K562 (cell line): ENCODE data around the gene MYOM3. TPM values are rescaled to one million over a fixed set of nuclear protein-coding genes. Genes with fewer than 3 reads are reported as not detected.
A peak's percentile ranks its signal among the peaks of the same experiment; 100 is the strongest.

Experiments used
- ATAC-seq: fragments of 200-7000 bp; cut with Tn5 transposase; 3 replicates; pipeline ENCODE4 v1.9.1; 2020; ENCODE audit warnings: moderate library complexity
- BruUV-seq: library from RNA; stranded (reverse); fragments of 400-500 nt; replicated peaks from 2 replicates; lab custom pipeline; 2021; lab: Mats Ljungman, UMichigan
- CTCF ChIA-PET: fragments of 300-600 bp; formaldehyde crosslinking; extraction: SDS; loops from one replicate; lab custom pipeline; 2021; ENCODE audit warnings: low intra/inter-chr PET ratio; lab: Yijun Ruan, JAX
- POLR2A ChIA-PET: fragments of 300-600, 350-650 bp; sonication (Branson Sonifier 250); formaldehyde crosslinking; extraction: SDS; loops from one replicate; lab custom pipeline; 2021; ENCODE audit warnings: antibody characterized with exemption, inconsistent platforms; lab: Yijun Ruan, JAX
- DNase-seq, 4 experiments: peaks; one replicate each; pipeline versions ENCODE4 v3.0.0 to v3.0.0-alpha.2; 2011 to 2018; ENCODE audit warnings: low spot score in 3 of 4, mixed read lengths in 3 of 4; ENCODE audit errors: extremely low read depth in 1 of 4
- FAIRE-seq: peaks from 2 replicates; lab custom pipeline; 2011; peaks lifted over from hg19 to GRCh38; lab: Jason Lieb, UNC
- H2AFZ ChIP-seq: 2 replicates; pipeline ENCODE4 v1.6.0; 2011; ENCODE audit warnings: low read depth, low read length, control low read depth, inconsistent platforms
- H3K27ac ChIP-seq: fragments of 200-600 bp; 3 replicates; pipeline ENCODE4 v1.8.0; 2011; ENCODE audit warnings: low read depth, mild to moderate bottlenecking, control low read depth, inconsistent platforms, low read length, moderate library complexity, mixed read lengths; ENCODE audit errors: extremely low read depth
- H3K27me3 ChIP-seq, 2 experiments: fragments of 300-600 bp in 1 of 2; 2 replicates in 1 of 2; 3 replicates in 1 of 2; pipeline versions ENCODE4 v1.6.0 to v1.8.0; 2011; ENCODE audit warnings: inconsistent platforms in 2 of 2, low read length in 2 of 2, mild to moderate bottlenecking in 1 of 2, mixed read lengths in 1 of 2, moderate library complexity in 1 of 2; ENCODE audit not compliant: control insufficient read depth in 2 of 2, insufficient read depth in 2 of 2
- H3K36me3 ChIP-seq: fragments of 300-600 bp; 3 replicates; pipeline ENCODE4 v1.8.0; 2011; ENCODE audit warnings: mild to moderate bottlenecking, low read length, inconsistent platforms; ENCODE audit not compliant: control insufficient read depth, insufficient read depth
- H3K4me1 ChIP-seq, 2 experiments: fragments of 200-600 bp in 1 of 2; replicated peaks in 1 of 2; 2 replicates in 1 of 2; 3 replicates in 1 of 2; pipeline versions ENCODE4 v1.5.1 to v1.8.0; 2011; ENCODE audit warnings: inconsistent platforms in 2 of 2, low read length in 2 of 2, mild to moderate bottlenecking in 1 of 2, mixed read lengths in 1 of 2, moderate library complexity in 1 of 2; ENCODE audit not compliant: control insufficient read depth in 2 of 2, insufficient read depth in 2 of 2
- H3K4me2 ChIP-seq: 2 replicates; pipeline ENCODE4 v1.6.1; 2011; ENCODE audit warnings: low read length, control low read depth, inconsistent platforms, mixed read lengths; ENCODE audit not compliant: insufficient read depth
- H3K4me3 ChIP-seq: fragments of 200-600 bp; sonication (generic), shearing (Covaris generic); 2 replicates; pipeline ENCODE4 v1.5.1; 2016; ENCODE audit warnings: control low read depth, inconsistent platforms
- H3K79me2 ChIP-seq: fragments of 200-600 bp; 3 replicates; pipeline ENCODE4 v1.8.0; 2011; ENCODE audit warnings: low read length, inconsistent platforms; ENCODE audit not compliant: control insufficient read depth, insufficient read depth
- H3K9ac ChIP-seq, 2 experiments: 2 replicates each; pipeline versions ENCODE4 v1.6.0 to v1.6.1; 2011; ENCODE audit warnings: low read depth in 2 of 2, low read length in 2 of 2, control low read depth in 1 of 2, inconsistent platforms in 1 of 2, mild to moderate bottlenecking in 1 of 2, mixed read lengths in 1 of 2; ENCODE audit not compliant: insufficient read depth in 1 of 2
- H3K9me1 ChIP-seq: one replicate; pipeline ENCODE4 v1.6.0; 2011; ENCODE audit warnings: inconsistent platforms, mild to moderate bottlenecking, low read length, moderate library complexity; ENCODE audit not compliant: control insufficient read depth, insufficient read depth
- H3K9me3 ChIP-seq: replicated peaks from 2 replicates; pipeline ENCODE4 v1.5.1; 2011; ENCODE audit warnings: low read depth, low read length, inconsistent platforms; ENCODE audit not compliant: control insufficient read depth, insufficient read depth
- H4K20me1 ChIP-seq: replicated peaks from 2 replicates; pipeline ENCODE4 v1.6.1; 2011; ENCODE audit warnings: low read length, inconsistent platforms, mixed read lengths; ENCODE audit not compliant: control insufficient read depth, insufficient read depth
- CEBPB ChIP-seq: fragments of 450-650 bp; IDR thresholded peaks from 2 replicates; pipeline ENCODE4 v1.6.1; 2016; ENCODE audit warnings: missing genetic modification characterization, missing compliant biosample characterization
- CEBPG ChIP-seq, 3 experiments: fragments of 200-800 bp in 1 of 3; sonication (Bioruptor generic) in 1 of 3; sonication (generic) in 1 of 3; formaldehyde crosslinking in 1 of 3; IDR thresholded peaks in 2 of 3; conservative IDR thresholded peaks in 1 of 3; 2 replicates each; pipeline versions ENCODE4 v1.6.1 to v1.8.0; 2016 to 2022; ENCODE audit warnings: missing compliant biosample characterization in 2 of 3, missing genetic modification characterization in 2 of 3, mild to moderate bottlenecking in 1 of 3, missing genetic modification reagents in 1 of 3
- NFIX ChIP-seq: fragments of 250-450 bp; sonication (Bioruptor Pico); IDR thresholded peaks from 2 replicates; pipeline ENCODE4 v1.4.0; 2020; ENCODE audit warnings: low read depth, mild to moderate bottlenecking, moderate library complexity
- NR0B1 ChIP-seq: fragments of 450-650 bp; IDR thresholded peaks from one replicate; pipeline ENCODE4 v1.6.1; 2018; ENCODE audit warnings: mild to moderate bottlenecking, moderate library complexity; ENCODE audit not compliant: partially characterized antibody
- ZEB2 ChIP-seq: fragments of 450-650 bp; IDR thresholded peaks from 2 replicates; pipeline ENCODE4 v1.6.1; 2016
- ZNF592 ChIP-seq: fragments of 450-650 bp; IDR thresholded peaks from 2 replicates; pipeline ENCODE4 v1.6.1; 2017; ENCODE audit warnings: antibody characterized with exemption, mild to moderate bottlenecking
- WGBS: fragments of 100-300 bp; shearing (Covaris generic); methylation state at CpG from one replicate; pipeline ENCODE4 v1.1.6; 2016; ENCODE audit warnings: low coverage, mixed read lengths; ENCODE audit not compliant: insufficient coverage; ENCODE audit errors: missing lambda C conversion rate; 5-methylcytosine and 5-hydroxymethylcytosine counted together
- in situ Hi-C: fragments of 300-500 bp; cut with MboI; formaldehyde crosslinking; loops from 4 replicates; pipeline ENCODE4 v1.15.0; 2018; ENCODE audit warnings: inconsistent platforms, mixed read lengths
- intact Hi-C: fragments of 100-400 bp; cut with micrococcal nuclease; formaldehyde crosslinking; loops from 2 replicates; pipeline ENCODE4 v1.14.2; 2022
- polyA plus RNA-seq, 8 experiments: library from polyadenylated mRNA; depleted of rRNA in 4 of 8; stranded (reverse) in 5 of 8; unstranded in 3 of 8; fragments of >200 nt; fragmentation: Nextera tagmentation in 2 of 8; fragmentation: Illumina TruSeq in 1 of 8; extraction: Ambion mirVana in 2 of 8; extraction: Trizol in 1 of 8; gene quantifications; 2 replicates each; pipeline versions ENCODE4 v1.2.1 to v1.2.3, GENCODE V29; 2011 to 2014; ENCODE audit warnings: inconsistent platforms in 1 of 8, missing spikeins in 1 of 8
- total RNA-seq, 7 experiments: library from RNA; depleted of rRNA in 6 of 7; stranded (reverse); fragments of >200 nt in 6 of 7; fragmentation: Illumina TruSeq in 2 of 7; extraction: Trizol in 2 of 7; gene quantifications; 2 replicates each; pipeline versions ENCODE4 v1.2.1 to v1.2.3, GENCODE V29; 2011 to 2021; ENCODE audit warnings: low replicate concordance in 1 of 7

MYOM3 gene
- total and polyA plus RNA-seq, 9 of the 15 experiments (the other 6 are each of a cell fraction or from before 2014, with no cell fraction given) = 0.01 TPM; not detected in 8

GRCh38 chr1:24051206-24051945 is 60.6 kb downstream of the MYOM3 start:
- H3K4me3 ChIP-seq = no peak overlapping the region
- H3K4me2 ChIP-seq = no peak overlapping the region
- peaks cover 0 to 2% of the 10 kb centered on the region in 2 experiments; a peak in 1 of 5 replicates for H3K4me1 ChIP-seq
- H3K27ac ChIP-seq = no peak overlapping the region
- H3K36me3 ChIP-seq = no peaks in the 10 kb centered on the region
- intact Hi-C loops (no loop called here), in situ Hi-C loops (no loop called here)
- H3K9ac ChIP-seq = no peak overlapping the region
- H2AFZ ChIP-seq = no peak overlapping the region
- WGBS = 9% methylated on average over 7 of the region's 7 CpGs
- no peak for TF ChIP-seq CEBPG (CRISPR knock-in tag; IDR thresholded peaks at IDR 0.05)
- TF ChIP-seq CEBPG (tag; conservative IDR thresholded peaks at IDR 0.05 in 1 of 2, IDR thresholded peaks at IDR 0.05 in 1 of 2) = peak; percentile 73 to 85
- TF ChIP-seq NFIX (CRISPR knock-in tag) = no peak
- peak; percentile 72 for TF ChIP-seq CEBPB (tag)
- no peak for DNase-seq
- ATAC-seq = no peak
- no peaks in the 10 kb centered on the region for H4K20me1 ChIP-seq
- POLR2A ChIA-PET = interaction anchor here (0.9 to 1.6 kb wide), 3 partner anchors 9 to 20 kb away, joined by 3 to 6 read pairs (median 3); no protein-coding TSS in a partner anchor
- H3K27me3 ChIP-seq = peaks cover 34 to 63% of the 10 kb centered on the region in 2 experiments
- FAIRE-seq = no peak
- no TSS peak for BruUV-seq
- H3K79me2 ChIP-seq = no peaks in the 10 kb centered on the region
- H3K9me3 ChIP-seq = no peaks in the 10 kb centered on the region
- H3K9me1 ChIP-seq = no peaks in the 10 kb centered on the region
- CTCF ChIA-PET = no interaction called here

- Histone ChIP-seq H3K4me3 (no peak overlapping the region), H3K27ac (no peak overlapping the region), H3K79me2 (no peaks in the 10 kb centered on the region), H3K4me2 (no peak overlapping the region), H2AFZ (no peak overlapping the region), H3K27me3 (peaks cover 20 to 47% of the 10 kb centered on the region in 2 experiments; a peak in 4 of 5 replicates), H3K9ac (no peak overlapping the region), H4K20me1 (no peaks in the 10 kb centered on the region), H3K36me3 (no peaks in the 10 kb centered on the region), H3K9me3 (no peaks in the 10 kb centered on the region), H3K9me1 (no peaks in the 10 kb centered on the region), H3K4me1 (peaks cover 0 to 7% of the 10 kb centered on the region in 2 experiments; a peak in 2 of 5 replicates)
- FAIRE-seq (no peak), DNase-seq (no peak), ATAC-seq (no peak)
- in situ Hi-C loops (no loop called here), intact Hi-C loops (no loop called here)
- WGBS = 7% methylated on average over 7 of the region's 7 CpGs
- no TSS peak for BruUV-seq
- POLR2A ChIA-PET = no interaction called here
- CTCF ChIA-PET = no interaction called here
- no peak for TF ChIP-seq ZEB2
- no peak for TF ChIP-seq ZNF592
- TF ChIP-seq NR0B1 = no peak
Measured at GRCh38 chr1:24049733-24050132, 62.2 kb downstream of the MYOM3 start.
